NCI-H345 (cell line): ENCODE results near the gene UBLCP1.
"Not testable (repeated sequence)": the region's sequence is repeated elsewhere in the genome, so short reads cannot be mapped to it uniquely, and the experiment has no call there.

Source experiments
- DNase-seq: peaks from one replicate; lab custom pipeline; 2025; lab: John Stamatoyannopoulos, UW

UBLCP1 gene, protein sequence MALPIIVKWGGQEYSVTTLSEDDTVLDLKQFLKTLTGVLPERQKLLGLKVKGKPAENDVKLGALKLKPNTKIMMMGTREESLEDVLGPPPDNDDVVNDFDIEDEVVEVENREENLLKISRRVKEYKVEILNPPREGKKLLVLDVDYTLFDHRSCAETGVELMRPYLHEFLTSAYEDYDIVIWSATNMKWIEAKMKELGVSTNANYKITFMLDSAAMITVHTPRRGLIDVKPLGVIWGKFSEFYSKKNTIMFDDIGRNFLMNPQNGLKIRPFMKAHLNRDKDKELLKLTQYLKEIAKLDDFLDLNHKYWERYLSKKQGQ

DNA sequence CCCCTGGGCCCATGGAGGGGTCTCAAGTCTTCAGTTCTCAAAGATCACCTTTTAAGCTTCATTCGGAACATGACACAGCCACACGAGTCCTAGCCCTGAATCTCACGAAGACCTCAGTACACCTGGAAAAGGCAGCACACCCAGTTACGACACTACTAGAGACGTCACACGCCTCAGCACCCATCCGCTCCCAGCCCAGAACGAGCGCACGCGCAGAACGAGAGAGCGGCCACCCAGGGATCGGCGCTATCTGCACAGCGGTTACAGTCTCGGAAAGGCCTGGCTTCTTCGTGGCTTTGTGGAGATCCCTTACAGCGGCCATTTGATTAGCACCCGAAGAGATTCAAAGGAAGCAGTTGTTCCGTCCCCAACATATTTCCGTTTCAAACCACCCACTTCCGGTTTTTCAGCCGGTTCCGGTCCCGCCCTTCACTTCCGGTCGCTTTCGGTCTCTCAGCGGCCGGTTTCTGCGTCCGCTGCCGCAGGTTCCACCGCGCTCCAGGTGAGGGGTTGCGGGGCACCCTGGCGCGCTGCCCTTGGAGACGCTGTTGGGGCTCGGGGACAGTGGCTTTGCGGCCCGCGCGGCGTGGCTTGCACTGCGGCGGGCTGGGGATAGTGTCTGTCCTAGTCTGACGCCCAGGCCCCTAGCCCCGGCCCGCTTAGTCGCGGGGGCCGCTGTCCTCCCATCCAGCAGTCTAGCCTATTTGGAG lies at the start of gene UBLCP1:
Gene UBLCP1 (plus strand): TSS at position 432 of the 710 bp plus-strand sequence. CDS start 5,626 bp downstream, outside the sequence.
- peak; percentile 89 for DNase-seq

GRCh38 chr5:159214486-159215271 lies 48.4 kb upstream of the UBLCP1 start:
- DNase-seq = no peak

- DNase-seq = no peak
Measured at GRCh38 chr5:159215886-159216285, 47.2 kb upstream of the UBLCP1 start.

- DNase-seq = no peak
Measured at GRCh38 chr5:159216454-159216853, 46.6 kb upstream of the UBLCP1 start.

DNA sequence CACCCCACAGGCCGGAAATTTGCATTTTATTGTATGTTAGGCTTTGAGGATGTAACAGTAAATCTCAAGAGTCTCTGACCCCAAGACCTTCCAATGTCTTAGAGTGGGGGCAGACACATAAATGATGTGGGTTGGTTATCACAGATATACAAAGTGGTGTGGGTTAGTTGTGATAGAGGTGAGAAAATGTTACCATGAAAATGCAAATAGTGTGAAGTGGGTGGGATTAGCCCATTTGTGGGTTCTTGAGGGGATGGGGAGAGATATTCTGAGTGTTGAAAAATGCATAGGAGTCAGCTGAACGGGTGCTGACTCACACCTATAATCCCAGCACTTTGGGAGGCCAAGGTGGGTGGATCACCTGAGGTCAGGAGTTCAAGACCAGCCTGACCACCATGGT lies 45.9 kb upstream of the UBLCP1 start:
- DNase-seq = no peak

GRCh38 chr5:159218595-159219023 lies 44.5 kb upstream of the UBLCP1 start:
- DNase-seq = no peak

GRCh38 chr5:159220206-159220605 lies 42.9 kb upstream of the UBLCP1 start:
- DNase-seq = no peak

GRCh38 chr5:159223469-159223868 lies 39.6 kb upstream of the UBLCP1 start:
- no peak for DNase-seq

GRCh38 chr5:159224471-159224870 lies 38.6 kb upstream of the UBLCP1 start:
- no peak for DNase-seq

DNA sequence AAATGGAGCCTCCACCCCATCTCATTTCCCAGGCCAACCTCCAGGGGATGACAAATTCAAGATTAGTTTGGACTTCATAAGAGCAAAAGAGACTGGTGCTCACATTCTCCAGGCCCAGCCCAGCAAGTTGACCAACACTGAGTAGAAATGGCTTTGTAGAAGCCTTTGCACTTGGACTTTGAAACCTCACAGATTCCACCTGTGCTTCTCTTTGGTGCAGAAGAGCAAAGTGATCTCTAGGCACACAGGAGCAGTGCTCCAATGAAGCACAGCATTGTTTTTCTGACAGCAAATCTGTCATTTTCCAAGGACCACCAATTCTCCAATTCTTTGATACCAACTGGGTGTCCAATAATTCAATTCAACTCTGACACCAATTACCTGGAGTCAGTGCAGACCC lies 36.6 kb upstream of the UBLCP1 start:
- no peak for DNase-seq

GRCh38 chr5:159227452-159227851 lies 35.6 kb upstream of the UBLCP1 start:
- no peak for DNase-seq

DNA sequence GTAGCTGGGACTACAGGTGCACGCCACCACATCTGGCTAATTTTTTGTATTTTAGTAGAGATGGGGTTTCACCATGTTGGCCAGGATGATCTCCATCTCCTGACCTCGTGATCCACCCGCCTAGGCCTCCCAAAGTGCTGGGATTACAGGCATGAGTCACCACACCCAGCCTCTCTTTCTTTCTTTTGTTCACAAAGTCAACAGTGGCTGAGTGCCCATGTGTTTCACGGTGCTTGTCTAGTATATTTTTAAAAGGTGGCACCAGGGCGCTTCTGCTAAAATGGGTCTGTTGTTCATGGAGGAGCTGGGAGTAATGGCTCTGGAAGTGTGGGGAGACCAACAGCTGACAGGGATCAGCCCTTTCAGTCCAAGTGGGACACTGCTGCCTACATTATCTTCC lies 35.0 kb upstream of the UBLCP1 start:
- DNase-seq = peak; percentile 66

GRCh38 chr5:159230657-159231056 lies 32.4 kb upstream of the UBLCP1 start:
- DNase-seq = no peak

DNA sequence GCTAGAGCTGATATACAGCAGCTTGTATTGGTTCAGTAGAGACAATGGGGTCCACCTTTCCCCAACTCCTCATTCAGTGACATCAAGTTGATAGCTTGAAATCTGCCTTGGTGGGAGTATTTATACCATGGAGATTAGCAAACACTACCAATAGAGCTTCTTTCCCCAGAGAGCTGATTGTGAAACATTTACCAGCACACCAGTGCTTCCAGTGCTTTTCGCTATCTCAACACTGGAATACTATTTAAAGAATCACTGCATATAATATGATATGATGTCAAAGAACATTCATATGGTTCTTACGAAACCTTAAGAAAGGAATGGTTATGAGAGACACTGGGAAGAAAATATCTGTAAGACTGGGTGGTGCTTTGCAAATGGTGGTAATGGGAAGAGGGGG lies 31.9 kb upstream of the UBLCP1 start:
- no peak for DNase-seq

- DNase-seq = not testable (repeated sequence)
Measured at GRCh38 chr5:159235871-159236520, 27.1 kb upstream of the UBLCP1 start.

DNA sequence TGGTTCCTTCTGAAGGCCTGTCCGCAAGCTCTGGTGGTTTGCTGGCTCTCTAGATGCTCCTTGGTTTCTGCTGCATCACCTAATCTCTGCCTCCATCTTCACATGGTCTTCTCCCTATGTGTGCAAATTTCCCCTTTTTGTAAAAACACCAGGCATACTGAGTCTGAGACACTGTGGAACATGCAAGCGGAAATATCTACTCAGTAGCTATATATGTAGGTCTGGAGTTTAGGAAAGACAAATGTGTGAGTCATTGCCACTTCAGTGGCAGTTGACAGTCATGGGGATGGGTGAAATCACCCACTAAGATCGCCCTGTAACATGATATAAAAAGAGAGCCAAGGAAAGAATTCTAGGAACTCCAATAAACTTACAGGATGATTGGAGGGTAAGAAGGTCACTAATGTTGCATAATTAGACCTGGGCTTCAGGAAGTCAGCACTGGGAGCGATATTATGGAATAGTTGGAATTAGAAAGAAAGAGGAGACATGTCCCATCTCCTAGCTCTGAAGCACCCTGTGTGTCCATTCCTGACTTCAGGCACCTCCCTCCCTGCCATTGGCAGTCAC lies 22.7 kb upstream of the UBLCP1 start:
- no peak for DNase-seq

DNA sequence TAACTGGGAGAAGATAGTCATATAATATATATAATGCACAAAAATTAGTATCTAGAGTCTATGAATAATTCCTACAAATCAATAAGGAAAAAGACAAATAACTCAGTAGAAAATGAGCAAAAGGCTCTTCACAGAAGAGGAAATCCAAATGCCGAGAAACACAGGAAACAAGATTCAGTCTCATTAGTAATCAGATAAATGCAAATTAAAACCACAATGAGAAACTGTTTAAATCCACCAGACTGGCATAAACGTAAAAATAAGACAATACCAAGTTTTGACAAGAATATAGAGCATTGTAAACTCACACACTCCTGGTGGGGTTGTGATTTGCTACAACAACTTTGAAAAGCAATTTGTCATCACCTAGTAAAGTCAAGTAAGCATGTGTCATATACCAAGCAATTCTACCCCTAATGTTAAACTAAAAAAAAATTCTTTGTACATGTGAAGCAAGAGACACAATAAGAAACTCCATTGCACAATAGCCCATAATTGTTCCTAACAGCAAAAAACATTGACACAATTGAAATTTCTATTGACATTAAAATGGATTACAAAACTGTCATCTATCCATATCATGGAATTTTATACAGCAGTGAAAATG lies 21.0 kb upstream of the UBLCP1 start:
- DNase-seq = no peak

DNA sequence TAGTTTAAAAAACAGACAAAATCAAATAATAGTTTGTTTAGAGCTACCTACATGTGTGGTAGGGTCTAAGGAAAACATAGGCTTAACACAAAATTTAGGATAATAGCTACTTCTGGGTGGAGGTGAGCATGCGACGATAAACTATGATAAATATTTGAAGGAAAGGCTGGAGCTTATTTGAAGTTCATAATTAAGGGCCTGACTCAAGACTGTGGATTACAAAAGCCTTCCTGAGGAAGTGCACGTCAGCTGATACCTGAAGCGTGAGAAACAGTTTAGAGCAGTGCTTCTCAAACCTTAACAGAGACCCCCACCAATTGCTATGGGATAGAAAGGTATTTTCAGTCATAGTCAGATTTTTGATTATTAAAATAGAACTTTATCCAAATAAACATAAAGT lies 20.4 kb upstream of the UBLCP1 start:
- DNase-seq = no peak

GRCh38 chr5:159243385-159243784 lies 19.7 kb upstream of the UBLCP1 start:
- no peak for DNase-seq

- no peak for DNase-seq
Measured at GRCh38 chr5:159244163-159244562, 18.9 kb upstream of the UBLCP1 start.

GRCh38 chr5:159244890-159245289 lies 18.2 kb upstream of the UBLCP1 start:
- DNase-seq = no peak
